Smooth muscle cell (in vitro differentiated cells): ENCODE data around the gene GRIA4. TPM values are rescaled to one million over a fixed set of nuclear protein-coding genes. Genes with fewer than 3 reads are reported as not detected.
"Not testable (repeated sequence)": the region's sequence is repeated elsewhere in the genome, so short reads cannot be mapped to it uniquely, and the experiment has no call there.

ENCODE experiments used
- DNase-seq: peaks from one replicate; lab custom pipeline; 2025; ENCODE audit not compliant: unreplicated experiment; lab: John Stamatoyannopoulos, UW
- H2AFZ ChIP-seq: fragments of 200-600 bp; sonication (generic); 2 replicates; pipeline ENCODE4 v1.6.0; 2016; ENCODE audit warnings: antibody characterized with exemption, low read depth, mild to moderate bottlenecking
- H3F3A ChIP-seq: fragments of 200-600 bp; sonication (generic); 2 replicates; pipeline ENCODE4 v1.6.0; 2017; ENCODE audit warnings: antibody characterized with exemption, low read depth
- H3K27ac ChIP-seq: fragments of 200-600 bp; sonication (generic); 2 replicates; pipeline ENCODE4 v1.5.1; 2016; ENCODE audit warnings: low read depth, mild to moderate bottlenecking
- H3K27me3 ChIP-seq: fragments of 200-600 bp; sonication (generic); 2 replicates; pipeline ENCODE4 v1.6.1; 2016; ENCODE audit warnings: low read depth, mild to moderate bottlenecking
- H3K36me3 ChIP-seq: fragments of 200-600 bp; sonication (generic); 2 replicates; pipeline ENCODE4 v1.5.1; 2016; ENCODE audit warnings: low read depth
- H3K4me1 ChIP-seq: fragments of 200-600 bp; sonication (generic); 2 replicates; pipeline ENCODE4 v1.5.1; 2016; ENCODE audit warnings: low read depth
- H3K4me2 ChIP-seq: fragments of 200-600 bp; sonication (generic); 2 replicates; pipeline ENCODE4 v1.6.0; 2016; ENCODE audit warnings: mild to moderate bottlenecking
- H3K4me3 ChIP-seq: fragments of 200-600 bp; sonication (generic); 2 replicates; pipeline ENCODE4 v1.5.1; 2016; ENCODE audit warnings: mild to moderate bottlenecking
- H3K79me2 ChIP-seq: fragments of 200-600 bp; sonication (generic); 2 replicates; pipeline ENCODE4 v1.6.0; 2016; ENCODE audit warnings: low read depth, mild to moderate bottlenecking
- H3K9ac ChIP-seq: fragments of 200-600 bp; sonication (generic); 2 replicates; pipeline ENCODE4 v1.6.0; 2016; ENCODE audit warnings: low read depth
- H3K9me3 ChIP-seq: fragments of 200-600 bp; sonication (generic); replicated peaks from 2 replicates; pipeline ENCODE4 v1.5.1; 2016; ENCODE audit warnings: low read depth
- H4K20me1 ChIP-seq: fragments of 200-600 bp; sonication (generic); 2 replicates; pipeline ENCODE4 v1.6.0; 2016; ENCODE audit warnings: low read depth
- WGBS: methylation state at CpG from one replicate; pipeline ENCODE4 v1.1.7; 2016; ENCODE audit warnings: low lambda C conversion rate; 5-methylcytosine and 5-hydroxymethylcytosine counted together
- polyA plus RNA-seq: library from polyadenylated mRNA; unstranded; fragments of >200 nt; fragmentation: Nextera tagmentation; extraction: Ambion mirVana; gene quantifications from 2 replicates; pipeline ENCODE4 v1.2.1, GENCODE V29; 2016
- total RNA-seq: library from RNA; depleted of rRNA; stranded (reverse); fragments of >200 nt; gene quantifications from 2 replicates; pipeline ENCODE4 v1.2.3, GENCODE V29; 2014
- TF ChIP-seq, protein P1 (sequence below): fragments of 200-600 bp; sonication (generic); IDR thresholded peaks from 2 replicates; pipeline ENCODE4 v1.5.1; 2017; ENCODE audit warnings: borderline replicate concordance, mild to moderate bottlenecking, antibody characterized with exemption; ENCODE audit not compliant: insufficient read depth, poor library complexity, severe bottlenecking

GRIA4 gene
- total and polyA plus RNA-seq, 2 experiments from 2014 or later, result 3.1 TPM; not detected in 1

DNA sequence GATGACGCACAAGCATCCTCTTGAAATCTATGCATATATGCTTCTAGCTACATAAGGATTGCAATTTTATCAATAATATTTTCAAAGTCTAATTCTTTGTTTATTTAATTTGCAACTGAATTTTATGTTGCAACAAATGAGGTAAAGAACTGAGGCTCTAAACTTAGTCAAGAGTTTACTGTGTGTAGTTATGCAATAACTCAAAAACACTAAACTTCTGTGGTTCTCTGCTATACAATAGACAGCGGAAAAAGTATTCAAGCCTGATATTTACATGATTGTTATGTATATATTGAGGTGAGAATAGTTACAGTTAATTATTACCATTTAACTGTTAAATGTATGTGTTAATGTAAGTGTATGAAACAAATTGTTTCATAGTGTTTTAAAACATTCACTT lies 379.3 kb downstream of the GRIA4 start:
- Histone ChIP-seq H4K20me1 (no peaks in the 10 kb centered on the region), H3K27me3 (no peaks in the 10 kb centered on the region), H3K9ac (no peak overlapping the region), H3K36me3 (no peaks in the 10 kb centered on the region), H3K4me3 (no peak overlapping the region), H3K27ac (no peak overlapping the region), H3K79me2 (no peaks in the 10 kb centered on the region), H3K9me3 (no peaks in the 10 kb centered on the region), H3F3A (no peaks in the 10 kb centered on the region), H3K4me2 (no peak overlapping the region), H3K4me1 (no peaks in the 10 kb centered on the region), H2AFZ (no peak overlapping the region)
- no peak for DNase-seq
- TF ChIP-seq, protein P1, sequence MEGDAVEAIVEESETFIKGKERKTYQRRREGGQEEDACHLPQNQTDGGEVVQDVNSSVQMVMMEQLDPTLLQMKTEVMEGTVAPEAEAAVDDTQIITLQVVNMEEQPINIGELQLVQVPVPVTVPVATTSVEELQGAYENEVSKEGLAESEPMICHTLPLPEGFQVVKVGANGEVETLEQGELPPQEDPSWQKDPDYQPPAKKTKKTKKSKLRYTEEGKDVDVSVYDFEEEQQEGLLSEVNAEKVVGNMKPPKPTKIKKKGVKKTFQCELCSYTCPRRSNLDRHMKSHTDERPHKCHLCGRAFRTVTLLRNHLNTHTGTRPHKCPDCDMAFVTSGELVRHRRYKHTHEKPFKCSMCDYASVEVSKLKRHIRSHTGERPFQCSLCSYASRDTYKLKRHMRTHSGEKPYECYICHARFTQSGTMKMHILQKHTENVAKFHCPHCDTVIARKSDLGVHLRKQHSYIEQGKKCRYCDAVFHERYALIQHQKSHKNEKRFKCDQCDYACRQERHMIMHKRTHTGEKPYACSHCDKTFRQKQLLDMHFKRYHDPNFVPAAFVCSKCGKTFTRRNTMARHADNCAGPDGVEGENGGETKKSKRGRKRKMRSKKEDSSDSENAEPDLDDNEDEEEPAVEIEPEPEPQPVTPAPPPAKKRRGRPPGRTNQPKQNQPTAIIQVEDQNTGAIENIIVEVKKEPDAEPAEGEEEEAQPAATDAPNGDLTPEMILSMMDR, result no peak
- 87% methylated on average over 2 of the region's 2 CpGs for WGBS

DNA sequence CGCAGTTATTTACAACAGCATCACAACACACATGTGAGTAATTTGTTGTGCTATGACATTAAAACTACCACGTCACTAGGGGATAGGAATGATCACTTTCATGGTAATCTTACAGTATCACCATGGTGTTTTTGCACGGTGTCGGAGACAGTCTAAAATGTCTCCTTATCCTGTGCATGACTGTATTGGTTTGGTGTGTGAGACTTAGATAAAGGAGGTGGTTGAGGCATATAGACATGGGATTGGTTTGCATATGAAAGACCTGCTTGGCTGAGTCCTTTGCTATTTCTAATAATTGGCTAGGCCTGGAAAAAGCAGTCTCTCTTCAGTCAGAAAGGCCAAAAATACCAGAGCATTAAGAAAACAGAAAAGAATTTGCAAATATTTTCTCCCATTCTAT lies 382.0 kb downstream of the GRIA4 start:
- no peak for DNase-seq
- Histone ChIP-seq H4K20me1 (no peaks in the 10 kb centered on the region), H3K4me1 (no peaks in the 10 kb centered on the region), H3K36me3 (no peaks in the 10 kb centered on the region), H3K27ac (no peak overlapping the region), H3K9me3 (no peaks in the 10 kb centered on the region), H3K4me3 (no peak overlapping the region), H3K79me2 (no peaks in the 10 kb centered on the region), H2AFZ (no peak overlapping the region), H3F3A (no peaks in the 10 kb centered on the region), H3K4me2 (no peak overlapping the region), H3K9ac (no peak overlapping the region), H3K27me3 (no peaks in the 10 kb centered on the region)
- TF ChIP-seq, protein P1, result no peak
- WGBS, result 92% methylated on average over 4 of the region's 4 CpGs

DNA sequence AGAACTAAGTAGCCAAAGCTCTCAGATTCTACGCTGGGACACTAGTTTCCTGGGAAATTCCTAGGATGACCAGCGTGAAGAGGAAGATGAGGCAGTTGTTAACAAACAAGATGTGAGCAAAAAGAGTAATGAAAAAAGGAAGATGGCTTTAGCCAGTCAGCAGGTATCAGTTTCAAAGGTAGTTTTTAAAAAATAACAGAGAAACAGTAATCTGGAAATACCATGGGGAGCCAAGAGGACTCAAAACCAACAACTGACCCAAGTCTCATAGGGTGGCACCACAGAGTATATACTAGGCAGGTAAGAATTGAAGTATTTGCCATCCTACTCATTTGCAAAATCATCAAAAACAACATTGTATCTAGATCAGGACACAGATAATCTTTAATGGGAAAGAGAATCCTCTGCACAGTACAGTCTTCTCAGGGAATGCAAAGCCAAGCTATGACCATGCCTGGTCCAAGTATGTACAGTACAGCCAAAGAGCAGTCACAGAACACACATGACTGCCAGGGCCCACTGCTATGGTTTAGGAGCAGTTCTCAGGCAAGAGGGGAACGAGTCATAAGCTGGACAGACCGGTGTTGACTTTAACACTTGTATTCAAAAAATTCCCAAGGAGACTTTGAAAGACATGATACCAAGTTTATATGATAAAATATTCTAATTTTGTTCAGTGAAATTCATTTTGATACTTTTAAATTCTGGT lies 391.6 kb downstream of the GRIA4 start:
- Histone ChIP-seq H3K4me2 (no peak overlapping the region), H3K27ac (no peak overlapping the region)
- 91% methylated on average over 4 of the region's 4 CpGs for WGBS

DNA sequence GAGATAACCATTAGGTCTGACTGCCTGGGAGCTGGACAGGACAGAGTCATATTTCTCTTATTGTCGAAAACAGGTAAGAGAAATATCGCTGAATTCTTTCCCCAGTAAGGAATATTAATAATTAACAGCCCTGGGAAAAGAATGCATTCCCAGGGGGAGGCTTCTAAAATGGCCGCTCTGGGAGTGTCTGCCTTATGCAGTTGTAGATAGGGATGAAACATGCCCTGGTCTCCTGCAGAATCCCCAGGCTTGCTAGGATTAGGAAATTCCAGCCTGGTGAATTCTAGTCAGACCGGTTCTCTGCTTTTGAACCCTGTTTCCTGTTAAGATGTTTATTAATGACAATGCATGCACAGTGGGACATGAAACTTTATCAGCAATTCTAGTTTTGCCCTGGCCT lies 393.2 kb downstream of the GRIA4 start:
- not testable (repeated sequence) for H3K9me3 ChIP-seq, DNase-seq, H3K9ac ChIP-seq, H3K4me3 ChIP-seq, H3K4me2 ChIP-seq, H3K27me3 ChIP-seq, H3K4me1 ChIP-seq, H3K79me2 ChIP-seq, H3F3A ChIP-seq, H2AFZ ChIP-seq, H3K27ac ChIP-seq
- 96% methylated on average over 4 of the region's 4 CpGs for WGBS
- Histone ChIP-seq H3K36me3 (peaks cover 11% of the 10 kb centered on the region), H4K20me1 (peaks cover 10% of the 10 kb centered on the region)

More for the DNA sequence above, 391.6 kb downstream of the GRIA4 start:
- peaks cover 10% of the 10 kb centered on the region for H4K20me1 ChIP-seq
- H2AFZ ChIP-seq, result no peak overlapping the region
- no peaks in the 10 kb centered on the region for H3K27me3 ChIP-seq
- no peak overlapping the region for H3K9ac ChIP-seq
- H3K36me3 ChIP-seq, result peaks cover 9% of the 10 kb centered on the region
- no peaks in the 10 kb centered on the region for H3K4me1 ChIP-seq
- H3K9me3 ChIP-seq, result no peaks in the 10 kb centered on the region
- no peak overlapping the region for H3K4me3 ChIP-seq
- H3K79me2 ChIP-seq, result no peaks in the 10 kb centered on the region
- TF ChIP-seq, protein P1, result no peak
- no peaks in the 10 kb centered on the region for H3F3A ChIP-seq
- no peak for DNase-seq
